ENCODE results near the gene TMEM35B. TPM values are rescaled to one million over a fixed set of nuclear protein-coding genes. Genes with fewer than 3 reads are reported as not detected.
"Not testable (repeated sequence)": the region's sequence is repeated elsewhere in the genome, so short reads cannot be mapped to it uniquely, and the experiment has no call there.

Gene TMEM35B
- total RNA-seq, 2 donors from 2014 or later: 16.1 to 16.2 TPM

DNA sequence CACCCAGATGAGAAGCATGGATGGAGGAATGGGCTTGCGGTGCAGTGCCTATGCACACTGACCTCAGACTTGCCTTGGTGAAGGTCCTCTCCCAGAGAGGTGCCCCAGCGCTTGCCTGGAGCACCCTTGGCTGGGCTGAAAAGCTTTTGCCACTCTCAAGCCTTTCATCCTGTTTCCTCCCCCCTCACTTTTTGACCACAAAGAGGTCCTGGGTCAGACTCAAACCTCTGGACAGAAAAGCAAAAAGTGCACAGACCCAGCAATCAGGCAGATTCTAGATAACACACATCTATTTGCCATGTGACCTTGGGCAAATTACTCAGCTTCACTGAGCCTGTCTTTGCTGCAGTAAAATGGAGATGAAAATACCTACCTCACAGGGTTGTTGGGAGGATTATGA lies 7.3 kb downstream of the TMEM35B start:
- ATAC-seq: no peak
- intact Hi-C loops (cut with DNase I, micrococcal nuclease): no loop called here
- DNase-seq: no peak

- ATAC-seq: no peak
Measured at GRCh38 chr1:34977210-34977471, 8.0 kb downstream of the TMEM35B start.

DNA sequence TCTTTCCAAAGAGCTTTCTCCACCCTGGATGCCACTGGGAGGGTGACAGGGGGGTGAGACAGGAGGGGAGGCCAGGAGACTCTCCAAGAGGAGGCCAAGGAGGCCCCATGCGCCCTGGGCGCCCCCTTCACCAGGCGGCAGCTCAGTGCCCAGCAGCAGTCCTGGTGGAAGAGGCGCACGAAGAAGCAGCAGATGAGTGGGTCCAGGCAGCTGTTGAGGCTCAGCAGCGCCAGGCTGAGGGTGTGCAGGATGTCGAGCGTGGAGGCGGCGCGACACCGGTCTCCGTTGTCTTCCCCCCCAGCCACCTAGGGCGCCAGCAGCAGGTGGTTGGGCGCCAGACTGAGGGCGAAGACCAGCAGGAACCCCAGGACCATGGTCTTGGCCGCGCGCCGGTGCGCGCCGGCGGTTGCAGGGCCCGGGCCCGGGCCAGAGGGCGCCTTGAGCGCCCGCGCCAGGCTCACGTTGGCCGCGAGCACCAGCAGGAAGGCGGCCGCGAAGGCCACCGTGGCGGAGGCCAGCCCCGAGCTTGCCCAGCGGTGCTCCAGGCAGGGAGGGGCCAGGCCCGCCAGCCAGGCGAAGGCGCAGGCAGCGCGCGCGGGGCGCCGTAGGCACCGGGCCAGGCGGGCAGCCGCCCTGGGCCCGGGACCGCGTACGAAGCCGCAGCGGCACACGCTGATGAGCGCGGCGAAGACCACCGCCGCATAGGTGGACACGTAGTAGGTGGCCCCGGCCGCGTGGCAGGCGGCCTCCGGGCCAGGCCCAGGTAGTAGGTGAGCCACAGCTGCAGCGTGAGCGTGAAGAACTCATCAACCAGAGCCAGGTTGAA lies 8.6 kb downstream of the TMEM35B start:
- intact Hi-C loops (cut with DNase I, micrococcal nuclease): no loop called here
- no peak for ATAC-seq
- DNase-seq: no peak

More at GRCh38 chr1:34977210-34977471, 8.0 kb downstream of the TMEM35B start:
- no peak for DNase-seq
- intact Hi-C loops (cut with DNase I, micrococcal nuclease): no loop called here

GRCh38 chr1:34975771-34976170 lies 9.4 kb downstream of the TMEM35B start:
- intact Hi-C loops (cut with DNase I, micrococcal nuclease): no loop called here
- ATAC-seq: no peak
- DNase-seq: no peak

DNA sequence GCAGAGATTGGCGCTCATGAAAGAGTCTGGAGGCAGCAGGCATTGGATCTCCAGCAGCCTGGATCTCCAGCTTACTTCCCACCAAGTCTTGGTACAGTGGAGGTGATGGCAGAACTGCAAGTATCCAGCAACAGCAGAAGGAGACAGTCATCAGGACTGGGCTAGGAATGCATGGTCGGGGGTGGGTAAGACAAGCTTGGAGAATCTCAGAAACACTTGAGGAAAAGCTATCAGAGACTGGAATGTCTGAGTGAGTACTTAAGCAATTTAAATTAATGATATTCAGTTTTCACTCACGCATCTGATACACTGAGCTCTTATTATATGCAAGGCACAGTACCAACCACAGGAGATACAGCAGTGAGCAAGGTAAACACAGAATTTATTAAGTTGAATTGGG lies 9.8 kb downstream of the TMEM35B start:
- intact Hi-C loops (cut with DNase I, micrococcal nuclease): no loop called here
- ATAC-seq (no peak), DNase-seq (no peak)

DNA sequence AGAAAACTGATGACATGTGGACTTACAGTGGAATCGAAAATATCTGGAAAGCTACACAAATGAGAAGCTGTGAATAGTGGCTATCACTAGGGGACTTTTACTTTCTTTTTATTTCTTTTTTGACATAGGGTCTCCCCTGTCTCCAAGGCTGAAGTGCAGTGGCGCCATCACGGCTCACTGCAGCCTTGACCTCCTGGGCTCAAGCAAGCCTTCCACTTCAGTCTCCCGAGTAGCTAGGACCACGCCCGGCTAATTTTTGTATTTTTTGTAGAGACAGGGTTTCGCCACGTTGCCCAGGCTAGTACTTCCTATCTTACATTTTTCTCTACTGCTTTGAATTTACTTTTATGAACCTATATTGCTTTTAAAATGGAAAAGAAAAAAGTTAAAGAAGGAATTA lies 10.5 kb downstream of the TMEM35B start:
- ATAC-seq (no peak), DNase-seq (no peak)
- intact Hi-C loops (cut with DNase I, micrococcal nuclease): no loop called here

DNA sequence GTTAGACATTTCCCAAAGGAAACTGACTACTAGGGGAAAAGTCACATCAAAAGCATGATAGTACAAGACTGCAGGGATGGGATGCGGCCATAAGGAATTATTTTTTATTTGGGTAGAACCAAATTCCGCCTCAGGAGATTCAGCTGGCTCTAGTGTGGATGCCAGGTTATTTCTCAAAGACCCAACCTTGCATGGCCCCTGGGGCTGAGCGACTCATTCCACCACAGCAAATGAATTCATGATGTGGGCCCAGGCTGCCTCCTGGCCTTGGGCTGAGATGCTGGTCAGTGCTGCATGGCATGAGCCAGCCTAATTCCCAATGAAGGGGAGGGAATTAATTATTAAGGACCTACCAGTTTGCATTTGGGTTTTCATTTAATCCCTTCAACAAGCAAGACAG lies 11.8 kb downstream of the TMEM35B start:
- intact Hi-C loops (cut with DNase I, micrococcal nuclease): no loop called here
- DNase-seq (no peak), ATAC-seq (no peak)

DNA sequence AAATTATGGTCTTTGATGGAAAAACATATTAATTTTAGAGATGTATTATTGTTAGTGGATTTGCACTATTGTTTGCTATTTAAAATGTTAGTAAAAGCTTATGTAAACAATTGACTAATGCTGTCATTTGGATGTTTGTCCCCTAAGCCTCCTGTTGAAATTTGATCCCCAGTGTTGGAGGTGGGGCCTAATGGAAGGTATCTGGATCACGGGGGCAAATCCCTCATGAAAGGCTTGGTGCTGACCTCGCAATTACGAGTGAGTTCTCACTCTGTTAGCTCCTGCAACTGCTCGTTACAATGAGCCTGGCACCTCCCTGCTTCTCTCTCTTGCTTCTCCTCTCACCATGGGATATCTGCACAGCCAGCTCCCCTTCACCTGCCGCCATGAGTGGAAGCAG lies 14.3 kb downstream of the TMEM35B start:
- ATAC-seq (no peak), DNase-seq (no peak)
- intact Hi-C loops (cut with DNase I, micrococcal nuclease): no loop called here

GRCh38 chr1:34970220-34970735 lies 14.9 kb downstream of the TMEM35B start:
- no peak for DNase-seq
- ATAC-seq: no peak
- intact Hi-C loops (cut with DNase I, micrococcal nuclease): no loop called here

DNA sequence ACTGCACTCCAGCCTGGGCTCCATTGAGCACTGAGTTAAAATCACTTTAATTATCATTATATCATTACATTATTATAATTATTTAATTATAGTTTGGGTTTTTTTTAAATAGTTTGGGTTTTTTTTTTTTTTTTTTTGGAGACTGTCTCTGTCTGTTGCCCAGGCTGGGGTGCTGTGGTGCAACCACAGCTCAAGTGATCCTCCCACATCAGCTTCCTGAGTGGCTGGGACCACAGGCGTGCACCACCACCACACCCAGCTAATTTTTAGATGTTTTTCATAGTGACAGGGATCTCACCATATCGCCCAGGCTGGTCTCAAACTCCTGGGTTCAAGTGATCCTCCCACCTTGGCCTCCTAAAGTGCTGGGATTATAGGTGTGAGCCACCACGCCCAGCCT lies 16.9 kb downstream of the TMEM35B start:
- intact Hi-C loops (cut with DNase I, micrococcal nuclease); DNase-seq; ATAC-seq: not testable (repeated sequence)

- ATAC-seq; intact Hi-C loops (cut with DNase I, micrococcal nuclease); DNase-seq: not testable (repeated sequence)
Measured at GRCh38 chr1:34967672-34968071, 17.5 kb downstream of the TMEM35B start.

- ATAC-seq: no peak
- no peak for DNase-seq
- intact Hi-C loops (cut with DNase I, micrococcal nuclease): no loop called here
Measured at GRCh38 chr1:34965597-34965996, 19.6 kb downstream of the TMEM35B start.

- intact Hi-C loops (cut with DNase I, micrococcal nuclease): no loop called here
- ATAC-seq: no peak
- no peak for DNase-seq
Measured at GRCh38 chr1:34950428-34950827, 34.7 kb downstream of the TMEM35B start.

DNA sequence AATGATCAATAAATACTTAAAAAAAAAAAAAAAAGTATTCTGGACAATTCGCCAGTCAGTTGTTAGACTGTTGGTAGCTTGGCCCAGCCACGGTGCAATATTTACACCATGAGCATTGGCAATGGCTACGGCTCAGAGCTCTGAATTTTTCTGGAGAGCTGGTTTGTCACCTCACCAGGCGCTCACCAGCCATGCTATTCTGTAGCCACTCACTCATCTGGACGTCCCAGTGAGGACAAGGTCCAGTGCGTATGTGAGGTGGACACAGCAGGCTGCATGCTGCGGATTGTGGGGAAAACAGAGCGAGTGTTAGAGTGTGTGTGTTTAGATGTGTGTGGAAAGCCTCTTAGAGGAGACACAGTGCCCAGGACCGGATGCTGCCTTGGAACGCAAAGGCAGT lies 36.4 kb downstream of the TMEM35B start:
- intact Hi-C loops (cut with DNase I, micrococcal nuclease); ATAC-seq; DNase-seq: not testable (repeated sequence)

- DNase-seq; ATAC-seq; intact Hi-C loops (cut with DNase I, micrococcal nuclease): not testable (repeated sequence)
Measured at GRCh38 chr1:34947641-34948314, 37.4 kb downstream of the TMEM35B start.

DNA sequence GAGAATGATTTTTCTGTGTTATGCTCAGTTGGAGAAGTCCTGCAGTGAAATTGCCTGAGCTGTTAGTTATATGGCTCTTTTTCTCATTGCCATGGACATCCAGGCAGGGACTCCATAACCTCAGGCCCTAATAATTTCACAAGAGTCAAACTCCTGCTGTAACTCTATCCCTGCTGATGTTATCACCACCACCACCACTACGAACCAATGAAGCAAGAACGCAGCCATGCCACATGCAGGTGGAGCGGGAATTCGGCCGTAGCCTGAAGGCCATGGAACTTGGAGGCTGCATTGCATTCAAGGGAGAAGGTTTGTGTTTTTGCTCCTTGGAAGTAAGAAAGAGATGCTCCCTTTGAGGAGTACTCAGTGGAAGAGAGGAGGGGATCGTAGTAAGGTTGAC lies 38.9 kb downstream of the TMEM35B start:
- intact Hi-C loops (cut with DNase I, micrococcal nuclease): no loop called here
- no peak for ATAC-seq

GRCh38 chr1:34941798-34942197 lies 43.3 kb downstream of the TMEM35B start:
- ATAC-seq; intact Hi-C loops (cut with DNase I, micrococcal nuclease); DNase-seq: not testable (repeated sequence)

More for the DNA sequence above, 38.9 kb downstream of the TMEM35B start:
- no peak for DNase-seq
